GM23338 (cell line): ENCODE results near the gene STAMBP.
A peak's percentile ranks its signal among the peaks of the same experiment; 100 is the strongest.

ENCODE experiments used
- CREB1 ChIP-seq: fragments of 250-450 bp; sonication (Bioruptor Pico); IDR thresholded peaks from 2 replicates; pipeline ENCODE4 v1.5.0; 2020; ENCODE audit warnings: low read depth, mild to moderate bottlenecking, moderate library complexity
- CTCF ChIP-seq, 2 experiments: fragments of 200-600 bp in 1 of 2; sonication (generic) in 1 of 2; conservative IDR thresholded peaks; 2 replicates each; pipeline versions ENCODE4 v1.5.1 to v1.6.1; 2016 to 2017; ENCODE audit warnings: antibody characterized with exemption in 2 of 2, low read depth in 2 of 2, mild to moderate bottlenecking in 2 of 2, moderate library complexity in 1 of 2
- EZH2 ChIP-seq: fragments of 200-600 bp; sonication (generic); IDR thresholded peaks from one replicate; pipeline ENCODE4 v1.8.0; 2017; ENCODE audit warnings: antibody characterized with exemption, mild to moderate bottlenecking, low read depth; ENCODE audit not compliant: unreplicated experiment
- EZH2phosphoT487 ChIP-seq: fragments of 200-600 bp; sonication (generic); IDR thresholded peaks from one replicate; pipeline ENCODE4 v1.8.1; 2018; ENCODE audit warnings: antibody characterized with exemption; ENCODE audit not compliant: unreplicated experiment
- JUNB ChIP-seq: IDR thresholded peaks from one replicate; pipeline ENCODE4 v1.6.1; 2016; ENCODE audit warnings: antibody characterized with exemption; ENCODE audit not compliant: unreplicated experiment
- NANOG ChIP-seq: IDR thresholded peaks from 2 replicates; pipeline ENCODE4 v1.6.1; 2016; ENCODE audit warnings: antibody characterized with exemption, borderline replicate concordance
- POLR2AphosphoS5 ChIP-seq: IDR thresholded peaks from 2 replicates; pipeline ENCODE4 v1.6.1; 2016; ENCODE audit warnings: antibody characterized with exemption, low read depth
- REST ChIP-seq: IDR thresholded peaks from one replicate; pipeline ENCODE4 v1.6.1; 2018; ENCODE audit warnings: antibody characterized with exemption; ENCODE audit not compliant: unreplicated experiment
- STAT1 ChIP-seq: IDR thresholded peaks from one replicate; pipeline ENCODE4 v1.6.1; 2016; ENCODE audit warnings: antibody characterized with exemption; ENCODE audit not compliant: unreplicated experiment
- ZNF114 ChIP-seq: fragments of 250-450 bp; sonication (Bioruptor Pico); IDR thresholded peaks from 2 replicates; pipeline ENCODE4 v1.5.0; 2020; ENCODE audit warnings: mild to moderate bottlenecking, moderate library complexity
- ZNF331 ChIP-seq: fragments of 250-450 bp; sonication (Bioruptor Pico); IDR thresholded peaks from 2 replicates; pipeline ENCODE4 v1.5.0; 2020; ENCODE audit warnings: low read depth, mild to moderate bottlenecking, moderate library complexity
- TF ChIP-seq, protein P1 (sequence below): IDR thresholded peaks from 2 replicates; pipeline ENCODE4 v1.6.1; 2016; ENCODE audit warnings: antibody characterized with exemption
- TF ChIP-seq, protein P2 (sequence below): fragments of 250-450 bp; sonication (Bioruptor Pico); IDR thresholded peaks from 2 replicates; pipeline ENCODE4 v1.5.0; 2020; ENCODE audit warnings: mild to moderate bottlenecking, moderate library complexity

GRCh38 chr2:73920577-73921545, 92.1 kb downstream of the STAMBP start:
- TF ChIP-seq POLR2AphosphoS5 (0 out of 2 replicates have a peak, but pooled peaks have one; percentile 17), EZH2phosphoT487 (no peak), CTCF (conservative IDR thresholded peaks at IDR 0.05; ENCODE audit: low read depth in 2 of 2) (peak; percentile 63 to 67), EZH2 (no peak), CREB1 (no peak), STAT1 (no peak), ZNF114 (no peak), ZNF331 (no peak), REST (no peak), JUNB (no peak), NANOG (no peak)
- TF ChIP-seq, protein P1, sequence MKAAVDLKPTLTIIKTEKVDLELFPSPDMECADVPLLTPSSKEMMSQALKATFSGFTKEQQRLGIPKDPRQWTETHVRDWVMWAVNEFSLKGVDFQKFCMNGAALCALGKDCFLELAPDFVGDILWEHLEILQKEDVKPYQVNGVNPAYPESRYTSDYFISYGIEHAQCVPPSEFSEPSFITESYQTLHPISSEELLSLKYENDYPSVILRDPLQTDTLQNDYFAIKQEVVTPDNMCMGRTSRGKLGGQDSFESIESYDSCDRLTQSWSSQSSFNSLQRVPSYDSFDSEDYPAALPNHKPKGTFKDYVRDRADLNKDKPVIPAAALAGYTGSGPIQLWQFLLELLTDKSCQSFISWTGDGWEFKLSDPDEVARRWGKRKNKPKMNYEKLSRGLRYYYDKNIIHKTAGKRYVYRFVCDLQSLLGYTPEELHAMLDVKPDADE, result no peak
- TF ChIP-seq, protein P2, sequence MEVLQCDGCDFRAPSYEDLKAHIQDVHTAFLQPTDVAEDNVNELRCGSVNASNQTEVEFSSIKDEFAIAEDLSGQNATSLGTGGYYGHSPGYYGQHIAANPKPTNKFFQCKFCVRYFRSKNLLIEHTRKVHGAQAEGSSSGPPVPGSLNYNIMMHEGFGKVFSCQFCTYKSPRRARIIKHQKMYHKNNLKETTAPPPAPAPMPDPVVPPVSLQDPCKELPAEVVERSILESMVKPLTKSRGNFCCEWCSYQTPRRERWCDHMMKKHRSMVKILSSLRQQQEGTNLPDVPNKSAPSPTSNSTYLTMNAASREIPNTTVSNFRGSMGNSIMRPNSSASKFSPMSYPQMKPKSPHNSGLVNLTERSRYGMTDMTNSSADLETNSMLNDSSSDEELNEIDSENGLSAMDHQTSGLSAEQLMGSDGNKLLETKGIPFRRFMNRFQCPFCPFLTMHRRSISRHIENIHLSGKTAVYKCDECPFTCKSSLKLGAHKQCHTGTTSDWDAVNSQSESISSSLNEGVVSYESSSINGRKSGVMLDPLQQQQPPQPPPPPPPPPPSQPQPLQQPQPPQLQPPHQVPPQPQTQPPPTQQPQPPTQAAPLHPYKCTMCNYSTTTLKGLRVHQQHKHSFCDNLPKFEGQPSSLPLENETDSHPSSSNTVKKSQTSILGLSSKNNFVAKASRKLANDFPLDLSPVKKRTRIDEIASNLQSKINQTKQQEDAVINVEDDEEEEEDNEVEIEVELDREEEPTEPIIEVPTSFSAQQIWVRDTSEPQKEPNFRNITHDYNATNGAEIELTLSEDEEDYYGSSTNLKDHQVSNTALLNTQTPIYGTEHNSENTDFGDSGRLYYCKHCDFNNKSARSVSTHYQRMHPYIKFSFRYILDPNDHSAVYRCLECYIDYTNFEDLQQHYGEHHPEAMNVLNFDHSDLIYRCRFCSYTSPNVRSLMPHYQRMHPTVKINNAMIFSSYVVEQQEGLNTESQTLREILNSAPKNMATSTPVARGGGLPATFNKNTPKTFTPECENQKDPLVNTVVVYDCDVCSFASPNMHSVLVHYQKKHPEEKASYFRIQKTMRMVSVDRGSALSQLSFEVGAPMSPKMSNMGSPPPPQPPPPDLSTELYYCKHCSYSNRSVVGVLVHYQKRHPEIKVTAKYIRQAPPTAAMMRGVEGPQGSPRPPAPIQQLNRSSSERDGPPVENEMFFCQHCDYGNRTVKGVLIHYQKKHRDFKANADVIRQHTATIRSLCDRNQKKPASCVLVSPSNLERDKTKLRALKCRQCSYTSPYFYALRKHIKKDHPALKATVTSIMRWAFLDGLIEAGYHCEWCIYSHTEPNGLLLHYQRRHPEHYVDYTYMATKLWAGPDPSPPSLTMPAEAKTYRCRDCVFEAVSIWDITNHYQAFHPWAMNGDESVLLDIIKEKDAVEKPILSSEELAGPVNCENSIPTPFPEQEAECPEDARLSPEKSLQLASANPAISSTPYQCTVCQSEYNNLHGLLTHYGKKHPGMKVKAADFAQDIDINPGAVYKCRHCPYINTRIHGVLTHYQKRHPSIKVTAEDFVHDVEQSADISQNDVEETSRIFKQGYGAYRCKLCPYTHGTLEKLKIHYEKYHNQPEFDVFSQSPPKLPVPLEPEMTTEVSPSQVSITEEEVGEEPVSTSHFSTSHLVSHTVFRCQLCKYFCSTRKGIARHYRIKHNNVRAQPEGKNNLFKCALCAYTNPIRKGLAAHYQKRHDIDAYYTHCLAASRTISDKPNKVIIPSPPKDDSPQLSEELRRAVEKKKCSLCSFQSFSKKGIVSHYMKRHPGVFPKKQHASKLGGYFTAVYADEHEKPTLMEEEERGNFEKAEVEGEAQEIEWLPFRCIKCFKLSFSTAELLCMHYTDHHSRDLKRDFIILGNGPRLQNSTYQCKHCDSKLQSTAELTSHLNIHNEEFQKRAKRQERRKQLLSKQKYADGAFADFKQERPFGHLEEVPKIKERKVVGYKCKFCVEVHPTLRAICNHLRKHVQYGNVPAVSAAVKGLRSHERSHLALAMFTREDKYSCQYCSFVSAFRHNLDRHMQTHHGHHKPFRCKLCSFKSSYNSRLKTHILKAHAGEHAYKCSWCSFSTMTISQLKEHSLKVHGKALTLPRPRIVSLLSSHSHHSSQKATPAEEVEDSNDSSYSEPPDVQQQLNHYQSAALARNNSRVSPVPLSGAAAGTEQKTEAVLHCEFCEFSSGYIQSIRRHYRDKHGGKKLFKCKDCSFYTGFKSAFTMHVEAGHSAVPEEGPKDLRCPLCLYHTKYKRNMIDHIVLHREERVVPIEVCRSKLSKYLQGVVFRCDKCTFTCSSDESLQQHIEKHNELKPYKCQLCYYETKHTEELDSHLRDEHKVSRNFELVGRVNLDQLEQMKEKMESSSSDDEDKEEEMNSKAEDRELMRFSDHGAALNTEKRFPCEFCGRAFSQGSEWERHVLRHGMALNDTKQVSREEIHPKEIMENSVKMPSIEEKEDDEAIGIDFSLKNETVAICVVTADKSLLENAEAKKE (CRISPR knock-in tag), result no peak
